ENCODE results near the gene HIPK2.

The HIPK2 gene

DNA sequence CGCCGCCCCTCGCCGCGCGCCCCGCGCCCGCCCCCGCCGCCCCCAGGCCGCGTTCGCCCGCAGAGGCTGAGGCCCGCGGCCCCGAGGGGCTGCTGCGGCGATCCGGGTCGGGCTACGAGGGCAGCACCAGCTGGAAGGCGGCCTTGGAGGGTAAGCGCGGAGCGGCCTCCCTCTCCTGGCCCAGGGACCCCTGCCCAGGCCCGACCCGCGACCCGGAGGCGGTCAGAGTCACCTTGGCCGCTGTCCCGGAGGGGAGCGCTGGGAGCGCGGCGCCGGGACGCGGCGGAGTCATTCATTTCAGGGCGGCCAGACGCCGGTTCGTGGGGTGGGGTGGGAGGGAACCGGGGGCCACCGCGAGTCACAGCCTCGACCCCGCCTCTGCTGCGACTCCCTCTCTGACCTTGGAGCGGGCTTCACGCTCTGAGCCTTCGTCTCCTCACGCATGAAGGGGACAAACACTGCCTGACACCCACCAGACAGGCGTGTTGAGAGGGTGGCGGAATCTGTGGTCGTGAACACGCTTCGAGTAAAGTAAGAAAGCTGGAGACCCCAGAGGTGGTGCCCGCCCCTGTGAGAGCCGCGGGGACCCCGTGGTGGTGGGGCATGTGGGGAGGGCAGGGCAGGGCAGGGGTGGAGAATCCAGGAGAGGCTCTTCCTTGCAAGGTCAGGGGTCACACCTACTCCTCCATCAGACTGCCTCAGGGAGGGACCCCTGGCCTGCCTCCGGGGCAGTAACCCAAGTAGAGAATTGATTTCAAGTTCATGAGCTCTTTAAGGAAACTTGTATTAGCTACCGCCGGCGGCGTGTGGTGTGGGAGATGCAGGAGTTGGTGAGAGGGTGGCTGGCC lies 253.6 kb downstream of the HIPK2 start:
- no peak for DNase-seq

DNA sequence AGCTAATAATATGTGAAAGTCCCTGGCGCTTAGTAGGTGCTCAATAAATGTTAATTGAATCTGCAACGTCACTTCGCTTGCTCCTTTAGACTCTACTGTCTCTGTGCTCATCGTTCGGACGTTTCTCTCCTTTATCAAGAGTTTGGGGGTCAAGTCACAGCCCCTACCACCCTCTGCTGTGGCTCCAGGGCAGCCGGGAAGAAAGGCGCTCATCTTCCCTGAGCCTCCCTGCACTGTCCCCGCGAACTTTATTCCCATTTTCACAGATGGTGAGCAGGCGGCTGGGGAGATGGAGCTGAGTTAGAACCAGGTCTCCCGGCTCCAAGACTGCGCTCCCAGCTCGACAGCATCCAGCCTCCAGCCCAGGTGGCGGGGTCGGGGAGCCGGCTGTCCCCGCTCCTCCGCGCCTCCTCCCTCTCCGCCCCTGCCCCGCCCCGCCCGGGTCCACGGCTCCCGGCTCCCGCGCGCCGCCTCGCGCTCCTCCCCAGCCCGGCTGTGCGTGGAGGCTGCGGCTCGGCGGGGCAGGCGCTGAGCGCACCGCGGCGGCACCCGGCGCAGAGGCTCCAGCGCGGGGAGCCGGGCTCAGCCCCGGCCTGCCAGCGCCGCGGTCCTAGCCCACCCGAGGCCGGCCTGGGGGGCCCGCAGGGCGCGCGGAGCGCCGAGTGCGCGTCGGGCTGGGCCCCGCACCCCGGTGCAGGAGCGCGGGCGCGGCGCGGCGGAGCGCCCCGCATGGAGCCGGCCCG lies 254.4 kb downstream of the HIPK2 start, which contains the start of gene CLEC2L:
TSS of gene CLEC2L (plus strand) at position 487 of the 743 bp plus-strand sequence. CDS start at position 730, 243 bp downstream.
- peak; percentile 11 for DNase-seq

DNA sequence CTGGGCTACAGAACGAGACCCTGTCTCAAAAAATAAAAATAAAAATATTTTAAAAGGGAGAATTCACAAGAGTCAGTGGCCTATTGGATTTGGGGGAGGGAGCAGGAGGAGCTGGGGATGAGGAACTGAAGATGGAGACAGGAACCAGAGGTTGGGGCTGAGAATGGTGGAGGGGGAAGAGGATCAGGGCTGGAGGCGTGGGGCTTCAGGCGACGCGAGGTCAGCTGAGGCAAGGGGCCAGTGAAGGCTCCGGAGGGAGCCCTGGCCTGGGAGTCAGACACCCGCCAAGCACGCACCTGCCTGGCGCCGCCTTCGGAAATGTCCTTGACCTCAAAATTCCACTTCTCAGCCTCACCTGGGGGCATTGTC lies 255.0 kb downstream of the HIPK2 start:
- no peak for DNase-seq

DNA sequence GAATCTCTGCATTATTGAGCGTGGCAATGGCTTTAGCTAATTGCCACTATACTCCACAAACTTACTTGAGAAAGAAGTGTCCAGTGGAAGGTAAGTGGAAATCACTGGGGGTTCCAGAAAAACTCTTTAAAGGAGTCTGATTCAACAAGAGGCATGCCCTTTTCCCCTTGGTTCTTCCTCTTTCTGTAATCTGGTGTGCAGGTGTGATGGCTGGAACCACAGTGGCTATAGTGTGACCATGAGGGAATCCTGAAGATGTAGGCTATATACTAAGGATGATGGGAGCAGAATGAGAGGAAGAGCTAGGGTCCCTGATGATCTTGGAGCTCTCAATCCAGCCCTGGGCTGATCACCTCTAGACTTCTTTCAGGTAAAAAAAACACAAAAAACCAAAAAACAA lies 256.4 kb downstream of the HIPK2 start:
- DNase-seq: no peak

DNA sequence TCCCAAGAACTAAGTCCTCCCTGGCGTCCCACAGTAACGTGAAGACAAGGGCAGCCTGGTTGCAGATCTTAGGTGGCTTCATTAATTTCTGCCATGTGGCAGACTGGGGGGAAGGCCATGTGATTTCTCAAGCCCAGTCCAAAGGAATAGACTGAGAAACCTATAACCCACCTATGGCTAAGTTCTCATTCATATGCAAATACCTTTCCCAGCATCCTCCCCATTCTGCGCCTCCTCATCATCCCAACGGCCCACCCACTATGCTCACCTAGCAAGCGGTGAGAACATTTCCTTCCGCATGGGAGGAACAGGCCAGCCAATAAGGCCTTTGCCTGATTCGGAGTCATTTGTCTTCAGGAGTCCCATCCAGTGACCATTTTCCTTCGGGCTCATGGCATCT lies 262.5 kb downstream of the HIPK2 start:
- no peak for DNase-seq

Data from stimulated activated CD4-positive, alpha-beta T cell treated with anti-CD3 and anti-CD28 coated beads, Interleukin-4, amount 100 ng/mL, for 1 hour (primary cell).